ENCODE measurements around the gene CLASP2. TPM values are rescaled to one million over a fixed set of nuclear protein-coding genes. Genes with fewer than 3 reads are reported as not detected.

The CLASP2 gene
- total and polyA plus RNA-seq, 8 donors: 8.5 to 33.5 (median 21.3) TPM

- no peak for FAIRE-seq
- no peaks in the 10 kb centered on the region for H3K9me3 ChIP-seq
- no peaks in the 10 kb centered on the region for H3K4me1 ChIP-seq
- no peaks in the 10 kb centered on the region for H3K36me3 ChIP-seq
- H3K27ac ChIP-seq: no peak overlapping the region
- H3K4me3 ChIP-seq: no peak overlapping the region
- no peaks in the 10 kb centered on the region for H3K27me3 ChIP-seq
- TF ChIP-seq CTCF (IDR thresholded peaks at IDR 0.05): no peak
- DNase-seq: no peak
- WGBS, 2 donors: 89% methylated on average over 3 of the region's 3 CpGs
- ATAC-seq: no peak
- intact Hi-C loops (cut with DNase I): no loop called here
These were observed 32.1 kb upstream of the CLASP2 start for GRCh38 chr3:33750211-33750548.

- intact Hi-C loops (cut with DNase I): no loop called here
These were observed 31.6 kb upstream of the CLASP2 start for GRCh38 chr3:33749546-33750210.

GRCh38 chr3:33746416-33747116 is 28.5 kb upstream of the CLASP2 start:
- FAIRE-seq (no peak), DNase-seq (no peak)
- H3K9me3 ChIP-seq: no peaks in the 10 kb centered on the region

More at GRCh38 chr3:33749546-33750210, 31.6 kb upstream of the CLASP2 start:
- Histone ChIP-seq H3K27me3 (no peaks in the 10 kb centered on the region), H3K36me3 (no peaks in the 10 kb centered on the region), H3K9me3 (no peaks in the 10 kb centered on the region), H3K4me3 (no peak overlapping the region), H3K27ac (no peak overlapping the region), H3K4me1 (no peaks in the 10 kb centered on the region)
- DNase-seq (no peak), ATAC-seq (no peak), FAIRE-seq (no peak)
- 49 to 51% methylated on average over 2 of the region's 2 CpGs for WGBS, 2 donors
- no peak for TF ChIP-seq CTCF (IDR thresholded peaks at IDR 0.05)

GRCh38 chr3:33737146-33737545 is 19.1 kb upstream of the CLASP2 start:
- Histone ChIP-seq H3K36me3 (no peaks in the 10 kb centered on the region), H3K27ac (no peak overlapping the region), H3K27me3 (no peaks in the 10 kb centered on the region), H3K4me3 (no peak overlapping the region), H3K4me1 (no peaks in the 10 kb centered on the region), H3K9me3 (no peaks in the 10 kb centered on the region)
- no peak for FAIRE-seq
- no peak for DNase-seq
- no peak for ATAC-seq
- no peak for TF ChIP-seq CTCF (IDR thresholded peaks at IDR 0.05)
- 24 to 38% methylated on average over 1 of the region's 1 CpG for WGBS, 2 donors
- intact Hi-C loops (cut with DNase I): no loop called here

More at GRCh38 chr3:33746416-33747116, 28.5 kb upstream of the CLASP2 start:
- no peak for TF ChIP-seq CTCF (IDR thresholded peaks at IDR 0.05)
- no peaks in the 10 kb centered on the region for H3K36me3 ChIP-seq
- H3K4me1 ChIP-seq: no peaks in the 10 kb centered on the region
- H3K4me3 ChIP-seq: no peak overlapping the region
- ATAC-seq: no peak
- 60 to 69% methylated on average over 7 of the region's 7 CpGs for WGBS, 2 donors
- no peak overlapping the region for H3K27ac ChIP-seq
- H3K27me3 ChIP-seq: no peaks in the 10 kb centered on the region
- intact Hi-C loops (cut with DNase I): no loop called here

GRCh38 chr3:33732394-33732793 is 14.3 kb upstream of the CLASP2 start:
- no peak for FAIRE-seq
- intact Hi-C loops (cut with DNase I): no loop called here
- no peak for ATAC-seq

More at GRCh38 chr3:33732394-33732793, 14.3 kb upstream of the CLASP2 start:
- Histone ChIP-seq H3K9me3 (no peaks in the 10 kb centered on the region), H3K27me3 (no peaks in the 10 kb centered on the region), H3K36me3 (no peaks in the 10 kb centered on the region), H3K27ac (no peak overlapping the region), H3K4me1 (no peaks in the 10 kb centered on the region), H3K4me3 (no peak overlapping the region)
- peak in 1 of 4 donors; percentile 8 for TF ChIP-seq CTCF (IDR thresholded peaks at IDR 0.05)
- 86 to 96% methylated on average over 3 of the region's 3 CpGs for WGBS, 2 donors
- DNase-seq: no peak

Measured in pancreas (tissue), 10 donors.